Measurements from ENCODE around the gene TCF4.

The TCF4 gene

DNA sequence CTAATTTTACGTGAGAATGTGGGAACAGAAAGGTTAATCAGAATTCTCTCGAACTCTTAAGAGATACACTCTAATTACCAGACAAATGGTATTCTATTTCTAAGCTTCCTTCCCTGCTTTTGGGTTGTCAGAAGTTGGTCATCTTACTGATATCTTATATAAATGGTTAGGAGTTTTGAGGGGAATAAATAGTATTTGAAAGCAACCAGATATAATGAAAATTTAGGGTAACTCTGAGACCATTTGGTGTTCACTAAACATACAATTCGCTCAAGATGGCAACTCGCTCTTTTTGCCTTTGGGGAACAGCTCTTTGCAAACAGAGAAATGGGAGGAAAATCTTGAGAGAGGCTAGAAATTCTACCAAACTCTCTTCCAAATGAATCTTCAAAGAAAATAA, 250.9 kb downstream of the TCF4 start:
- Histone ChIP-seq H3K4me1 (ENCODE audit: control insufficient read depth, insufficient read depth, low read length) (no peaks in the 10 kb centered on the region), H3K9me3 (ENCODE audit: control insufficient read depth, insufficient read depth, low read depth, low read length) (no peaks in the 10 kb centered on the region), H3K4me3 (ENCODE audit: low read depth, low read length) (no peak overlapping the region), H3K36me3 (ENCODE audit: control insufficient read depth in 2 of 2, insufficient read depth in 1 of 2, low read length in 2 of 2) (no peaks in the 10 kb centered on the region), H3K27ac (ENCODE audit: extremely low read depth, low read depth, low read length) (no peak overlapping the region)
- TF ChIP-seq ZFHX2 (tag by site-specific recombination; conservative IDR thresholded peaks at IDR 0.05) (no peak), ZSCAN23 (tag by site-specific recombination; IDR thresholded peaks at IDR 0.05) (no peak), ZNF10 (tag by site-specific recombination; IDR thresholded peaks at IDR 0.05) (no peak), SCRT2 (tag by site-specific recombination; IDR thresholded peaks at IDR 0.05) (no peak), ZNF558 (tag by site-specific recombination; IDR thresholded peaks at IDR 0.05) (no peak)
- TF ChIP-seq, protein P1, sequence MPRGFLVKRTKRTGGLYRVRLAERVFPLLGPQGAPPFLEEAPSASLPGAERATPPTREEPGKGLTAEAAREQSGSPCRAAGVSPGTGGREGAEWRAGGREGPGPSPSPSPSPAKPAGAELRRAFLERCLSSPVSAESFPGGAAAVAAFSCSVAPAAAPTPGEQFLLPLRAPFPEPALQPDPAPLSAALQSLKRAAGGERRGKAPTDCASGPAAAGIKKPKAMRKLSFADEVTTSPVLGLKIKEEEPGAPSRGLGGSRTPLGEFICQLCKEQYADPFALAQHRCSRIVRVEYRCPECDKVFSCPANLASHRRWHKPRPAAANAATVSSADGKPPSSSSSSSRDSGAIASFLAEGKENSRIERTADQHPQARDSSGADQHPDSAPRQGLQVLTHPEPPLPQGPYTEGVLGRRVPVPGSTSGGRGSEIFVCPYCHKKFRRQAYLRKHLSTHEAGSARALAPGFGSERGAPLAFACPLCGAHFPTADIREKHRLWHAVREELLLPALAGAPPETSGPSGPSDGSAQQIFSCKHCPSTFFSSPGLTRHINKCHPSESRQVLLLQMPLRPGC (tag by site-specific recombination; IDR thresholded peaks at IDR 0.05), result no peak
- TF ChIP-seq, protein P2, sequence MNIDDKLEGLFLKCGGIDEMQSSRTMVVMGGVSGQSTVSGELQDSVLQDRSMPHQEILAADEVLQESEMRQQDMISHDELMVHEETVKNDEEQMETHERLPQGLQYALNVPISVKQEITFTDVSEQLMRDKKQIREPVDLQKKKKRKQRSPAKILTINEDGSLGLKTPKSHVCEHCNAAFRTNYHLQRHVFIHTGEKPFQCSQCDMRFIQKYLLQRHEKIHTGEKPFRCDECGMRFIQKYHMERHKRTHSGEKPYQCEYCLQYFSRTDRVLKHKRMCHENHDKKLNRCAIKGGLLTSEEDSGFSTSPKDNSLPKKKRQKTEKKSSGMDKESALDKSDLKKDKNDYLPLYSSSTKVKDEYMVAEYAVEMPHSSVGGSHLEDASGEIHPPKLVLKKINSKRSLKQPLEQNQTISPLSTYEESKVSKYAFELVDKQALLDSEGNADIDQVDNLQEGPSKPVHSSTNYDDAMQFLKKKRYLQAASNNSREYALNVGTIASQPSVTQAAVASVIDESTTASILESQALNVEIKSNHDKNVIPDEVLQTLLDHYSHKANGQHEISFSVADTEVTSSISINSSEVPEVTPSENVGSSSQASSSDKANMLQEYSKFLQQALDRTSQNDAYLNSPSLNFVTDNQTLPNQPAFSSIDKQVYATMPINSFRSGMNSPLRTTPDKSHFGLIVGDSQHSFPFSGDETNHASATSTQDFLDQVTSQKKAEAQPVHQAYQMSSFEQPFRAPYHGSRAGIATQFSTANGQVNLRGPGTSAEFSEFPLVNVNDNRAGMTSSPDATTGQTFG (tag by site-specific recombination; IDR thresholded peaks at IDR 0.05; ENCODE audit: borderline replicate concordance), result no peak
- TF ChIP-seq, protein P3, sequence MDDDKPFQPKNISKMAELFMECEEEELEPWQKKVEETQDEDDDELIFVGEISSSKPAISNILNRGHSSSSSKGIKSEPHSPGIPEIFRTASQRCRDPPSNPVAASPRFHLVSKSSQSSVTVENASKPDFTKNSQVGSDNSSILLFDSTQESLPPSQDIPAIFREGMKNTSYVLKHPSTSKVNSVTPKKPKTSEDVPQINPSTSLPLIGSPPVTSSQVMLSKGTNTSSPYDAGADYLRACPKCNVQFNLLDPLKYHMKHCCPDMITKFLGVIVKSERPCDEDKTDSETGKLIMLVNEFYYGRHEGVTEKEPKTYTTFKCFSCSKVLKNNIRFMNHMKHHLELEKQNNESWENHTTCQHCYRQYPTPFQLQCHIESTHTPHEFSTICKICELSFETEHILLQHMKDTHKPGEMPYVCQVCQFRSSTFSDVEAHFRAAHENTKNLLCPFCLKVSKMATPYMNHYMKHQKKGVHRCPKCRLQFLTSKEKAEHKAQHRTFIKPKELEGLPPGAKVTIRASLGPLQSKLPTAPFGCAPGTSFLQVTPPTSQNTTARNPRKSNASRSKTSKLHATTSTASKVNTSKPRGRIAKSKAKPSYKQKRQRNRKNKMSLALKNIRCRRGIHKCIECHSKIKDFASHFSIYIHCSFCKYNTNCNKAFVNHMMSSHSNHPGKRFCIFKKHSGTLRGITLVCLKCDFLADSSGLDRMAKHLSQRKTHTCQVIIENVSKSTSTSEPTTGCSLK (tag by site-specific recombination; IDR thresholded peaks at IDR 0.05), result no peak
- ChIA-PET POLR2A (no interaction called here), CTCF (interaction anchor here (0.7 kb wide), 2 partner anchors 941 to 1310 kb away, joined by 3 to 4 read pairs; no protein-coding TSS in a partner anchor)

DNA sequence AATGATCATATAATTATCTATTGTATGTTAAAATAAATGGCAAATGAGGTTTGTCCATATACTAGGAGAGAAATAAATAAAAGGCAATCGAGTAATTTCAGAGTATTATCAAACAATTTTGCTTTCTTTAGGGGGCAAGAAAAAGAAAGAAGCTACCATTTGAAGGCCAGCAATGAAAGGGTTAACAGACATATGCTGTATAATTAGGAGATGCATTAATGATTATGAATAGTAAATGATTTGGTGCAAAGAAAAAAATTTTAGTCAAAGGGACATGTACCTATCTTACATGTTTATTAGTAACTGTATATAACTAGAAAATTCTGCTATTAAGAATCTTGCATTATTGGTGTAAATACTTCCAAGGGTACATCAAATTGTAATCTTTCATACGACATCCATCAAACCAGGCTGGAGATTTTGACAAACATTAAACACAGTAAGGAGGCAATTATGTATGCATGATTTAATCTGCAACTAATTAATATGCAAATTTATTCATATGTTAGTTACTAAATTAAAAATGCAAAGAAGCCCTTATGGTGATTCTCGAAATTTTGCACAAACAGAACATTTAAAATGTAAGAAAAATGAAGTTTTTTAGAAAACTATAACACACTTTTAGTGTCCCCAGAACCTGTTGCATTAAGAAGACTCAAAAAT, 251.4 kb downstream of the TCF4 start:
- Histone ChIP-seq H3K27ac (ENCODE audit: extremely low read depth, low read depth, low read length) (no peak overlapping the region), H3K9me3 (ENCODE audit: control insufficient read depth, insufficient read depth, low read depth, low read length) (no peaks in the 10 kb centered on the region), H3K36me3 (ENCODE audit: control insufficient read depth in 2 of 2, insufficient read depth in 1 of 2, low read length in 2 of 2) (no peaks in the 10 kb centered on the region), H3K4me1 (ENCODE audit: control insufficient read depth, insufficient read depth, low read length) (no peaks in the 10 kb centered on the region), H3K4me3 (ENCODE audit: low read depth, low read length) (no peak overlapping the region)
- ChIA-PET POLR2A (interaction anchor here (0.6 to 0.7 kb wide), 2 partner anchors 9 to 251 kb away, joined by 3 to 6 read pairs; no protein-coding TSS in a partner anchor), CTCF (interaction anchor here (0.5 to 0.7 kb wide), 3 partner anchors 48 to 942 kb away, joined by 3 to 4 read pairs (median 3); no protein-coding TSS in a partner anchor)
- TF ChIP-seq ZNF423 (tag by site-specific recombination; IDR thresholded peaks at IDR 0.05), result no peak
- TF ChIP-seq SCRT2 (tag by site-specific recombination; IDR thresholded peaks at IDR 0.05), result peak; percentile 58; the same call in 1 of the 2 replicates

DNA sequence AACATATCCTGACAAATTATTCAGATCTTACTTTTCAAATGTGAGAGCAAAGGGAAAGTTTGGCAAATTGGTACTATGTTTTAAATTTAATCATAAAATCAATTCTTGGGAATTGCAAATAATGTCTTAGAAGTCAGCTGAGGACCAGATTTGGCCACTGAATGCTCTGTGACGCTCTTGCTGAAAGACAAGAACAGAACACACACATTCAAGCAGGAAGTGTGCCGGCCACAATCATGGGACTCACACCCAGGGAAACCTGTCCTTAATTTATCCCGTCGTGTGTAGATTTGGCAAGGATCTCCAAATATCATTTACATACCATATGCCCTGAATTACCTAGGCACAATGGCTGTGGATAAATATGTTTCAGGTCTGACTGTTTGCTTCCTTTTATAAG, 253.1 kb downstream of the TCF4 start:
- Histone ChIP-seq H3K27ac (ENCODE audit: extremely low read depth, low read depth, low read length) (no peak overlapping the region), H3K36me3 (ENCODE audit: control insufficient read depth in 2 of 2, insufficient read depth in 1 of 2, low read length in 2 of 2) (no peaks in the 10 kb centered on the region), H3K4me3 (ENCODE audit: low read depth, low read length) (no peak overlapping the region), H3K4me1 (ENCODE audit: control insufficient read depth, insufficient read depth, low read length) (no peaks in the 10 kb centered on the region), H3K9me3 (ENCODE audit: control insufficient read depth, insufficient read depth, low read depth, low read length) (no peaks in the 10 kb centered on the region)
- ChIA-PET POLR2A (no interaction called here), CTCF (interaction anchor here (1.0 kb wide), 1 partner anchor 1241 kb away, joined by 3 read pairs; no protein-coding TSS in a partner anchor)
- TF ChIP-seq ZNF707 (tag by site-specific recombination; IDR thresholded peaks at IDR 0.05) (no peak), ZNF311 (tag by site-specific recombination; IDR thresholded peaks at IDR 0.05; ENCODE audit: borderline replicate concordance) (no peak), ZNF792 (tag by site-specific recombination; IDR thresholded peaks at IDR 0.05) (no peak), SCRT2 (tag by site-specific recombination; IDR thresholded peaks at IDR 0.05) (no peak)
- TF ChIP-seq, protein P4, sequence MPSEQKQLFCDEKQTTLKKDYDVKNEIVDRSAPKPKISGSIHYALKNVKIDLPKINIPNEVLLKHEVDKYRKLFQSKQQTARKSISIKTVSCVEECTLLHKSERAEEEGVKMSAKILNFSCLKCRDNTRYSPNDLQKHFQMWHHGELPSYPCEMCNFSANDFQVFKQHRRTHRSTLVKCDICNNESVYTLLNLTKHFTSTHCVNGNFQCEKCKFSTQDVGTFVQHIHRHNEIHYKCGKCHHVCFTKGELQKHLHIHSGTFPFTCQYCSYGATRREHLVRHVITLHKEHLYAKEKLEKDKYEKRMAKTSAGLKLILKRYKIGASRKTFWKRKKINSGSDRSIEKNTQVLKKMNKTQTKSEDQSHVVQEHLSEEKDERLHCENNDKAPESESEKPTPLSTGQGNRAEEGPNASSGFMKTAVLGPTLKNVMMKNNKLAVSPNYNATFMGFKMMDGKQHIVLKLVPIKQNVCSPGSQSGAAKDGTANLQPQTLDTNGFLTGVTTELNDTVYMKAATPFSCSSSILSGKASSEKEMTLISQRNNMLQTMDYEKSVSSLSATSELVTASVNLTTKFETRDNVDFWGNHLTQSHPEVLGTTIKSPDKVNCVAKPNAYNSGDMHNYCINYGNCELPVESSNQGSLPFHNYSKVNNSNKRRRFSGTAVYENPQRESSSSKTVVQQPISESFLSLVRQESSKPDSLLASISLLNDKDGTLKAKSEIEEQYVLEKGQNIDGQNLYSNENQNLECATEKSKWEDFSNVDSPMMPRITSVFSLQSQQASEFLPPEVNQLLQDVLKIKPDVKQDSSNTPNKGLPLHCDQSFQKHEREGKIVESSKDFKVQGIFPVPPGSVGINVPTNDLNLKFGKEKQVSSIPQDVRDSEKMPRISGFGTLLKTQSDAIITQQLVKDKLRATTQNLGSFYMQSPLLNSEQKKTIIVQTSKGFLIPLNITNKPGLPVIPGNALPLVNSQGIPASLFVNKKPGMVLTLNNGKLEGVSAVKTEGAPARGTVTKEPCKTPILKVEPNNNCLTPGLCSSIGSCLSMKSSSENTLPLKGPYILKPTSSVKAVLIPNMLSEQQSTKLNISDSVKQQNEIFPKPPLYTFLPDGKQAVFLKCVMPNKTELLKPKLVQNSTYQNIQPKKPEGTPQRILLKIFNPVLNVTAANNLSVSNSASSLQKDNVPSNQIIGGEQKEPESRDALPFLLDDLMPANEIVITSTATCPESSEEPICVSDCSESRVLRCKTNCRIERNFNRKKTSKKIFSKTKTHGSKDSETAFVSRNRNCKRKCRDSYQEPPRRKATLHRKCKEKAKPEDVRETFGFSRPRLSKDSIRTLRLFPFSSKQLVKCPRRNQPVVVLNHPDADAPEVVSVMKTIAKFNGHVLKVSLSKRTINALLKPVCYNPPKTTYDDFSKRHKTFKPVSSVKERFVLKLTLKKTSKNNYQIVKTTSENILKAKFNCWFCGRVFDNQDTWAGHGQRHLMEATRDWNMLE (tag by site-specific recombination; conservative IDR thresholded peaks at IDR 0.05; ENCODE audit: low read depth), result no peak
- TF ChIP-seq, protein P5, sequence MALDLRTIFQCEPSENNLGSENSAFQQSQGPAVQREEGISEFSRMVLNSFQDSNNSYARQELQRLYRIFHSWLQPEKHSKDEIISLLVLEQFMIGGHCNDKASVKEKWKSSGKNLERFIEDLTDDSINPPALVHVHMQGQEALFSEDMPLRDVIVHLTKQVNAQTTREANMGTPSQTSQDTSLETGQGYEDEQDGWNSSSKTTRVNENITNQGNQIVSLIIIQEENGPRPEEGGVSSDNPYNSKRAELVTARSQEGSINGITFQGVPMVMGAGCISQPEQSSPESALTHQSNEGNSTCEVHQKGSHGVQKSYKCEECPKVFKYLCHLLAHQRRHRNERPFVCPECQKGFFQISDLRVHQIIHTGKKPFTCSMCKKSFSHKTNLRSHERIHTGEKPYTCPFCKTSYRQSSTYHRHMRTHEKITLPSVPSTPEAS (tag by site-specific recombination; IDR thresholded peaks at IDR 0.05), result no peak
